ENCODE results near the gene AK5. TPM values are rescaled to one million over a fixed set of nuclear protein-coding genes. Genes with fewer than 3 reads are reported as not detected.
"Not testable (repeated sequence)": the region's sequence is repeated elsewhere in the genome, so short reads cannot be mapped to it uniquely, and the experiment has no call there.

AK5 gene
- total and polyA plus RNA-seq, 7 experiments from 2014 or later: 1.7 to 82.1 (median 56.5) TPM

- Histone ChIP-seq H3K4me1 (ENCODE audit: control insufficient read depth in 2 of 2, insufficient read depth in 2 of 2, low read length in 2 of 2) (peaks cover 22 to 31% of the 10 kb centered on the region in 2 donors), H3K9me3 (ENCODE audit: control insufficient read depth in 2 of 3, low read length in 3 of 3) (no peaks in the 10 kb centered on the region), H3K4me3 (ENCODE audit: low read length) (no peak overlapping the region), H3K27me3 (ENCODE audit: control insufficient read depth in 2 of 2, insufficient read depth in 2 of 2, low read length in 2 of 2) (no peaks in the 10 kb centered on the region), H3K27ac (ENCODE audit: low read depth, low read length) (no peak overlapping the region), H3K36me3 (ENCODE audit: control insufficient read depth in 2 of 3, insufficient read depth in 3 of 3, low read length in 3 of 3) (peaks cover 0 to 21% (median 4%) of the 10 kb centered on the region in 3 experiments)
- intact Hi-C loops (cut with micrococcal nuclease): no loop called here
- ChIA-PET POLR2A (no interaction called here), CTCF (no interaction called here)
- H3K9me3 Mint-ChIP-seq: peaks cover 2 to 20% (median 10%) of the 10 kb centered on the region in 11 donors
- H3K4me3 Mint-ChIP-seq: no peak overlapping the region
- DNase-seq: no peak
- ATAC-seq: no peak
- H3K36me3 Mint-ChIP-seq: peaks cover 0 to 85% (median 81%) of the 10 kb centered on the region in 5 donors
- peaks cover 27 to 85% (median 65%) of the 10 kb centered on the region in 7 donors for H3K4me1 Mint-ChIP-seq
- peaks cover 0 to 13% (median 0%) of the 10 kb centered on the region in 5 donors for H3K27me3 Mint-ChIP-seq
- peak overlapping the region in 3 of 9 donors; percentile 13 to 36 (median 20) for H3K27ac Mint-ChIP-seq
Measured at GRCh38 chr1:77416692-77417450, 135.1 kb downstream of the AK5 start.

DNA sequence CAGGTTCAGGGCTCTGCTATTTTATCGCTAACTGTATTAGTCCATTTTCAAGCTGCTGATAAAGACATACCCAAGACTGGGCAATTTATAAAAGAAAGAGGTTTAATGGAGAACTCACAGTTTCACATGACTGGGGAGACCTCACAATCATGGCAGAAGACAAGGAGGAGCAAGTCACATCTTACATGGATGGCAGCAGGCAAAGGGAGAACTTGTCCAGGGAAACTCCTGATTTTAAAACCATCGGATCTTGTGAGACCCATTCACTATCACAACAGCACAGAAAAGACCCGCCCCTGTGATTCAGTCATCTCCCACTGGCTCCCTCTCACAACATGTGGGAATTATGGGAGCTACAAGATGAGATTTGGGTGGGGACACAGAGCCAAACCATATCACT, 136.2 kb downstream of the AK5 start:
- H3K27me3 Mint-ChIP-seq; H3K27me3 ChIP-seq (ENCODE audit: control insufficient read depth in 2 of 2, insufficient read depth in 2 of 2, low read length in 2 of 2); DNase-seq; ATAC-seq; H3K9me3 ChIP-seq (ENCODE audit: control insufficient read depth in 2 of 3, low read length in 3 of 3); H3K27ac Mint-ChIP-seq; intact Hi-C loops (cut with micrococcal nuclease); H3K4me3 ChIP-seq (ENCODE audit: low read length); CTCF ChIA-PET; H3K27ac ChIP-seq (ENCODE audit: low read depth, low read length): not testable (repeated sequence)
- Mint-ChIP-seq H3K4me1 (peaks cover 28 to 82% (median 65%) of the 10 kb centered on the region in 7 donors), H3K4me3 (peak overlapping the region in 1 of 10 donors; percentile 22), H3K9me3 (peaks cover 2 to 21% (median 10%) of the 10 kb centered on the region in 11 donors), H3K36me3 (peaks cover 0 to 82% (median 78%) of the 10 kb centered on the region in 5 donors)
- POLR2A ChIA-PET: interaction anchor here (0.9 kb wide), 1 partner anchor 17 kb away, joined by 3 read pairs; no protein-coding TSS in a partner anchor
- Histone ChIP-seq H3K4me1 (ENCODE audit: control insufficient read depth in 2 of 2, insufficient read depth in 2 of 2, low read length in 2 of 2) (peaks cover 27 to 31% of the 10 kb centered on the region in 2 donors), H3K36me3 (ENCODE audit: control insufficient read depth in 2 of 3, insufficient read depth in 3 of 3, low read length in 3 of 3) (peaks cover 0 to 21% (median 0%) of the 10 kb centered on the region in 3 experiments)

GRCh38 chr1:77421504-77422233, 139.8 kb downstream of the AK5 start:
- Mint-ChIP-seq H3K4me1 (peaks cover 18 to 82% (median 73%) of the 10 kb centered on the region in 7 donors), H3K27ac (peak overlapping the region in 8 of 9 donors; percentile 14 to 94 (median 80)), H3K4me3 (peak overlapping the region; percentile 28 to 80 (median 65)), H3K36me3 (peaks cover 6 to 84% (median 81%) of the 10 kb centered on the region in 5 donors), H3K27me3 (peaks cover 0 to 3% (median 0%) of the 10 kb centered on the region in 5 donors), H3K9me3 (peaks cover 9 to 51% (median 30%) of the 10 kb centered on the region in 11 donors)
- ATAC-seq (peak; percentile 81), DNase-seq (peak in 7 of 9 donors; percentile 14 to 61 (median 44))
- intact Hi-C loops (cut with micrococcal nuclease): loop anchor here in 1 of 2 donors (1.0 kb wide), 1 partner anchor 10 kb away; no protein-coding TSS in a partner anchor
- H3K4me1 ChIP-seq (ENCODE audit: control insufficient read depth in 2 of 2, insufficient read depth in 2 of 2, low read length in 2 of 2): peaks cover 18 to 25% of the 10 kb centered on the region in 2 donors
- ChIA-PET POLR2A (interaction anchor here (0.9 to 4.4 kb wide), 9 partner anchors 9 to 142 kb away, joined by 3 to 36 read pairs (median 4); partner anchors contain the start of gene AK5), CTCF (interaction anchor here (0.7 to 1.8 kb wide), 4 partner anchors 9 to 115 kb away, joined by 3 to 7 read pairs (median 4); no protein-coding TSS in a partner anchor)
- H3K4me3 ChIP-seq (ENCODE audit: low read length): peak overlapping the region; percentile 32
- H3K36me3 ChIP-seq (ENCODE audit: control insufficient read depth in 2 of 3, insufficient read depth in 3 of 3, low read length in 3 of 3): peaks cover 0 to 12% (median 0%) of the 10 kb centered on the region in 3 experiments
- H3K27ac ChIP-seq (ENCODE audit: low read depth, low read length): no peak overlapping the region
- H3K27me3 ChIP-seq (ENCODE audit: control insufficient read depth in 2 of 2, insufficient read depth in 2 of 2, low read length in 2 of 2): no peaks in the 10 kb centered on the region
- peaks cover 0 to 7% (median 0%) of the 10 kb centered on the region in 3 experiments for H3K9me3 ChIP-seq (ENCODE audit: control insufficient read depth in 2 of 3, low read length in 3 of 3)

DNA sequence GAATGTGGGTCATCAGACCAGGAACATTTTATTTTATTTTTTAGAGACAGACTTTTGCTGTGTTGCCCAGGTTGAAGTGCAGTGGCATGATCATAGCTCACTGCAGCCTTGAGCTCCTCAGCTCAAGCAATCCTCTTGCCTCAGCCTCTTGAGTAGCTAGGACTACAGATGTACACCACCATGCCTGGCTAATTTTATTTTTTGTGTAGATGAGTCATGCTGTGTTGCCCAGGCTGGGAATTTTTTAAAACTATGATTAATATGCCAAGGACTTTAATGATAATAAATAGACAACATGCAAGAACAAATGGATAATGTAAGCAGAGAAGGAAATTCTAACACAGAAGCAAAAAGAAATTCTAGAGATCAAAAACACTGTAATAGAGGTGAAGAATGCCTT, 142.4 kb downstream of the AK5 start:
- Mint-ChIP-seq H3K4me3 (peak overlapping the region in 2 of 10 donors; percentile 18 to 40), H3K9me3 (peaks cover 6 to 49% (median 26%) of the 10 kb centered on the region in 11 donors), H3K27me3 (no peaks in the 10 kb centered on the region), H3K27ac (peak overlapping the region in 7 of 9 donors; percentile 63 to 84 (median 78)), H3K4me1 (peaks cover 18 to 61% (median 54%) of the 10 kb centered on the region in 7 donors), H3K36me3 (peaks cover 7 to 71% (median 58%) of the 10 kb centered on the region in 5 donors)
- Histone ChIP-seq H3K4me1 (ENCODE audit: control insufficient read depth in 2 of 2, insufficient read depth in 2 of 2, low read length in 2 of 2) (peaks cover 18 to 26% of the 10 kb centered on the region in 2 donors), H3K4me3 (ENCODE audit: low read length) (no peak overlapping the region), H3K9me3 (ENCODE audit: control insufficient read depth in 2 of 3, low read length in 3 of 3) (peaks cover 0 to 16% (median 0%) of the 10 kb centered on the region in 3 experiments), H3K36me3 (ENCODE audit: control insufficient read depth in 2 of 3, insufficient read depth in 3 of 3, low read length in 3 of 3) (no peaks in the 10 kb centered on the region), H3K27me3 (ENCODE audit: control insufficient read depth in 2 of 2, insufficient read depth in 2 of 2, low read length in 2 of 2) (no peaks in the 10 kb centered on the region), H3K27ac (ENCODE audit: low read depth, low read length) (no peak overlapping the region)
- intact Hi-C loops (cut with micrococcal nuclease): no loop called here
- ATAC-seq (no peak), DNase-seq (no peak)
- CTCF ChIA-PET: interaction anchor here (0.7 kb wide), 1 partner anchor 10 kb away, joined by 3 read pairs; no protein-coding TSS in a partner anchor
- POLR2A ChIA-PET: interaction anchor here (0.8 to 1.3 kb wide), 2 partner anchors 10 to 219 kb away, joined by 4 read pairs; no protein-coding TSS in a partner anchor

DNA sequence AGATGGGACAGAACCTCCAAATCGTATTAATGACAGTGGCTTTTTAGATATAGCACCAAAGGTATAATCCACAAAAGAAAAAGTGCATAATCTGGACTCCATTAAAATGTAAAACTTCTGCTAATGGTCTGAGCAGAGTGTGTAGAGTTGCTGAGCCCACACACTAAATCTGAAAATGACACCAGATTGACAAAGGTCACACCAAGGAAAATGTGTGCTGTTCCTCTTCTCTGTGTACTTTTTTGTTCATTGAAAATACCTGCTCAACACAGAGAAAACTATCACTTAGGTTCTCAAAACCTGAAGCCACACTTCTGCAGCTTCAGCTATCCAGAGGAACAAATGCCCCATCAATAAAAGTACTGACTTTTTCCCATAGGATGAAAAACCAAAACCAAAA, 146.2 kb downstream of the AK5 start:
- no peaks in the 10 kb centered on the region for H3K36me3 ChIP-seq (ENCODE audit: control insufficient read depth in 2 of 3, insufficient read depth in 3 of 3, low read length in 3 of 3)
- intact Hi-C loops (cut with micrococcal nuclease): no loop called here
- H3K27me3 ChIP-seq (ENCODE audit: control insufficient read depth in 2 of 2, insufficient read depth in 2 of 2, low read length in 2 of 2): no peaks in the 10 kb centered on the region
- Mint-ChIP-seq H3K27ac (peak overlapping the region in 5 of 9 donors; percentile 14 to 46 (median 40)), H3K4me1 (peaks cover 6 to 30% (median 19%) of the 10 kb centered on the region in 7 donors), H3K4me3 (no peak overlapping the region), H3K27me3 (no peaks in the 10 kb centered on the region), H3K9me3 (peaks cover 6 to 49% (median 23%) of the 10 kb centered on the region in 11 donors), H3K36me3 (peaks cover 7 to 40% (median 31%) of the 10 kb centered on the region in 5 donors)
- no peak overlapping the region for H3K4me3 ChIP-seq (ENCODE audit: low read length)
- no peak for ATAC-seq
- no peak overlapping the region for H3K27ac ChIP-seq (ENCODE audit: low read depth, low read length)
- POLR2A ChIA-PET: no interaction called here
- H3K4me1 ChIP-seq (ENCODE audit: control insufficient read depth in 2 of 2, insufficient read depth in 2 of 2, low read length in 2 of 2): peaks cover 32 to 37% of the 10 kb centered on the region in 2 donors
- CTCF ChIA-PET: interaction anchor here (0.6 kb wide), 1 partner anchor 12 kb away, joined by 4 read pairs; no protein-coding TSS in a partner anchor
- peaks cover 0 to 16% (median 0%) of the 10 kb centered on the region in 3 experiments for H3K9me3 ChIP-seq (ENCODE audit: control insufficient read depth in 2 of 3, low read length in 3 of 3)
- DNase-seq: no peak
